GM13976 (cell line): ENCODE measurements around the gene YBX1.
"Not testable (repeated sequence)": the region's sequence is repeated elsewhere in the genome, so short reads cannot be mapped to it uniquely, and the experiment has no call there.

Experiments
- DNase-seq: peaks from one replicate; pipeline ENCODE4 v3.0.0; 2012; ENCODE audit warnings: low spot score
- CTCF ChIP-seq: IDR thresholded peaks from 2 replicates; pipeline ENCODE4 v1.5.1; 2012; ENCODE audit warnings: borderline replicate concordance, mild to moderate bottlenecking; ENCODE audit not compliant: insufficient read depth; ENCODE audit errors: extremely low read depth, missing control alignments, control extremely low read depth
- in situ Hi-C: fragments of 300-500 bp; cut with MboI; formaldehyde crosslinking; loops from one replicate; pipeline ENCODE4 v1.12.0; 2022; ENCODE audit warnings: low sequenced_read_pairs, mixed read lengths, inconsistent platforms; ENCODE audit not compliant: unreplicated experiment

YBX1 gene

GRCh38 chr1:42721926-42722325 lies 39.7 kb downstream of the YBX1 start:
- no peak for DNase-seq
- in situ Hi-C loops, result no loop called here
- no peak for TF ChIP-seq CTCF

DNA sequence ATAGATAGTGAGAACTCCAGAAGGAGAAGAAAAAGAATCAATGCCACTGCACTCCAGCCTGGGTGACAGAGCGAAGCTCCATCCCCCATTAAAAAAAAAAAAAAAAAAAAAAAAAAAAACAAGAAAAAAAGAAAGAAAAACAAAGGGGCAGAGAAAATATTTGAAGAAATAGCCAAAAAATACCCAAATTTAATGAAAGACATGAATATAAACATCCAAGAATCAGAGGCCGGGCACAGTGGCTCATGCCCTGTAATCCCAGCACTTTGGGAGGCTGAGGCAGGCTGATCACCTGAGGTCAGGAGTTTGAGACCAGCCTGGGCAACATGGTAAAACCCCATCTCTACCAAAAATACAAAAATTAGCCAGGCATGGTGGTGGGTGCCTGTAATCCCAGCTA lies 40.2 kb downstream of the YBX1 start:
- in situ Hi-C loops, DNase-seq: not testable (repeated sequence)

- DNase-seq, result no peak
- in situ Hi-C loops, result no loop called here
- TF ChIP-seq CTCF, result no peak
These were observed 41.3 kb downstream of the YBX1 start for GRCh38 chr1:42723511-42723910.

DNA sequence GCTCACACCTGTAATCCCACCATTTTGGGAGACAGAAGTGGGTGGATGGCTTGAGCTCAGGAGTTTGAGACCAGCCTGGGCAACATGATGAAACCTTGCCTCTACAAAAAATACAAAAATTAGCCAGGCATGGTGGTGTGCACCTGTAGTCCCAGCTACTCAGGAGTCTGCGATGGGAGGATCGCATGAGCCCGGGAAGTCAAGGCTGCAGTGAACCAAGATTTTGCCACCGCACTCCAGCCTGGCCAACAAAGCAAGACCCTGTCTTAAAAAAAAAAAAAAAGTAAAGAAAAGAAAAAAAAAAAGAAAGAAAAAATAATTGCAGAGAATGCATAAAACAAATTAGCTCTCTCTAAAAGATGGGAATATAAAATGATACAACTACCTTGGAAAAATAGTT lies 43.6 kb downstream of the YBX1 start:
- DNase-seq, result not testable (repeated sequence)
- in situ Hi-C loops, result loop anchor here (25.0 kb wide), 1 partner anchor 389 kb away; the partner anchor contains the start of gene FOXJ3

GRCh38 chr1:42730002-42730401 lies 47.8 kb downstream of the YBX1 start:
- TF ChIP-seq CTCF, result no peak
- in situ Hi-C loops, result loop anchor here (25.0 kb wide), 1 partner anchor 393 kb away; the partner anchor contains the start of gene FOXJ3
- DNase-seq, result no peak

DNA sequence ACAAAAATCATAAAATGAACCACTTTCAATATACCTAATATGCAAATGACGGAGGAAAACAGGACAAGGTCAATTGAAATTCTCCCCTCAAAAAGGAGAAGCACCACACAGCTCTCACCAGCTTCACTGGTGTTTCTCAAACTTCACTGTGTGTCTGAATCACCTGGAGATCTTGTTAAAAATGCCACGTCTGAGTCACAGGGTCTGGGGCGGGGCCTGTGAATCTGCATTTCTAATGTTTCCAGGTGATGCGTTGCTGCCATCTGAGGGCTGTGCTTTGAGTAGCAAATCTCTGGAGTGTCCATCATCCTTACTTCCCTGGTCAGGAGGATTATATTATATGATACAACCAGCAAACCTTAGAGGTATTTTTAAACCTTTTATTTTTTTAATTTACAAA lies 48.8 kb downstream of the YBX1 start:
- DNase-seq, result no peak
- TF ChIP-seq CTCF, result no peak
- in situ Hi-C loops, result loop anchor here (25.0 kb wide), 1 partner anchor 394 kb away; the partner anchor contains the start of gene FOXJ3

DNA sequence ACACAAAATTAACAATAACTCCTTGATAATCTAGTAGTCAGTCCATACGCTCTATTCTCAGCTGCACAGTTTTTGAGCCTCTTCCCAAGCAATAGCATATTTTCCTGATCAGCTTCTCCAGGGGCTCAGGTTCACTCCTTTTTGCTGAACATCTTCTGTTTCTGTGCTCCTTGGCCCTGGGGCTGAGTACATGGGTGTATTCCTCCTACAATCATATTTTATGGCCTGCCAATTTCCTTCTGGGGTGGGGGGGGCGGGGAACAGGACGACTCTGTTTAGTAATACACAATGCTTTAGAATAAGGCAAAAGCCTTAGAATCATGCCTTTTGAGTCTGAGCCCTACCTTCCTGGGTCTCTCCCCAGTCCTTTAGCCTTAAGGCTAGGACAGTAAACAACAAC lies 49.4 kb downstream of the YBX1 start:
- in situ Hi-C loops, result loop anchor here (25.0 kb wide), 1 partner anchor 394 kb away; the partner anchor contains the start of gene FOXJ3
- DNase-seq, result no peak
- TF ChIP-seq CTCF, result no peak

DNA sequence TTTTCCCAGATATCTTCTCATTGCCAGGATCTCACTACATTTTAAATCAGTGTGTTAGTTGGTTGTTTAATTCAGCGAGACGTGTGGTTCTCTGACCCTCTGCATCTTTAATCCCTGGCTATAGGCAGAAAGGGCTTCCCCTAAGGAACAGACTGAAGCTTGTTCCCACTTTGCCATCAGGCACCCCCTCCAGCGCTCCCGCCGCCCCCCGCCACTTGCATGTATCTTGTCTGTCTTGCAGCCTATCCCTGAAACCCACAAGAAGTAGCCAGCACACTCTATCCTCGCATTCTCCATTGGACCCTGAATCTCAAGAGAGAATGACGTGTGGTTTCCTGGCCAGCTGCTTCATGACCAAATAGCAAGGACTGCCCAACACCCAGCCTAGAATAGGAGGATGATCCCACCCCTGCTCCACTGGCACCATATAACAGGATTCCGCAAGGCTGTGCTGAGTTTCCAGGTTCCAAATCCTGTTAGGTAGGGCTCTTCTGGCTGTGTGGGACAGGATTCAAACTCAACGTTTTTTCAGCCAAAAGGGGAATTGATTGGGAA lies 50.0 kb downstream of the YBX1 start:
- no peak for DNase-seq
- in situ Hi-C loops, result loop anchor here (25.0 kb wide), 1 partner anchor 395 kb away; the partner anchor contains the start of gene FOXJ3
- no peak for TF ChIP-seq CTCF
